ENCODE data around the gene TMEM53.

TMEM53 gene

GRCh38 chr1:44651069-44651468, 23.2 kb downstream of the TMEM53 start:
- Histone ChIP-seq H3K14ac (ENCODE audit: low read length) (no peak overlapping the region), H3K23ac (ENCODE audit: low read depth, low read length, poor library complexity) (no peak overlapping the region), H3K27ac (replicated peaks; ENCODE audit: low read length) (no peak overlapping the region), H4K8ac (ENCODE audit: low read depth, low read length) (no peak overlapping the region), H3K9ac (ENCODE audit: low read depth, low read length, poor library complexity) (no peak overlapping the region), H3K4ac (ENCODE audit: low read length) (no peak overlapping the region), H2AFZ (ENCODE audit: low read length) (no peak overlapping the region), H3K4me3 (ENCODE audit: low read length in 2 of 2) (no peak overlapping the region), H2BK15ac (ENCODE audit: low read length) (no peak overlapping the region), H4K91ac (ENCODE audit: low read depth, low read length, poor library complexity) (no peak overlapping the region), H3K4me1 (ENCODE audit: control insufficient read depth in 2 of 2, insufficient read depth in 1 of 2, low read depth in 1 of 2, low read length in 2 of 2) (peaks cover 0 to 14% of the 10 kb centered on the region in 2 donors), H3K79me1 (ENCODE audit: low read depth, low read length) (no peaks in the 10 kb centered on the region), H3K27me3 (ENCODE audit: control insufficient read depth in 3 of 3, insufficient read depth in 3 of 3, low read depth in 1 of 3, low read length in 3 of 3) (no peaks in the 10 kb centered on the region), H3K4me2 (ENCODE audit: insufficient read depth, low read length, poor library complexity, severe bottlenecking) (no peak overlapping the region), H3K36me3 (replicated peaks in 1 of 2; ENCODE audit: control insufficient read depth in 2 of 2, insufficient read depth in 2 of 2, low read length in 2 of 2) (peaks cover 34 to 88% of the 10 kb centered on the region in 2 donors), H3K18ac (ENCODE audit: low read length) (no peak overlapping the region), H2BK120ac (ENCODE audit: low read depth, low read length) (no peak overlapping the region), H3K9me3 (replicated peaks in 1 of 2; ENCODE audit: control insufficient read depth in 2 of 2, insufficient read depth in 1 of 2, low read depth in 1 of 2, low read length in 2 of 2) (no peaks in the 10 kb centered on the region), H2BK12ac (ENCODE audit: low read length) (no peak overlapping the region), H2BK5ac (ENCODE audit: low read length) (no peak overlapping the region), H2AK5ac (ENCODE audit: low read depth, low read length) (no peak overlapping the region)
- no peak for DNase-seq (ENCODE audit: low spot score)
- no CpG with 5 or more reads among the region's 8 CpGs for WGBS, 2 donors (ENCODE audit: extremely low coverage in 2 of 2, insufficient read length in 2 of 2, insufficient replicate concordance in 1 of 2)

GRCh38 chr1:44650159-44650831, 24.0 kb downstream of the TMEM53 start:
- no peak overlapping the region for H4K91ac ChIP-seq (ENCODE audit: low read depth, low read length, poor library complexity)
- H3K27ac ChIP-seq (replicated peaks; ENCODE audit: low read length) = peak overlapping the region; percentile 37
- H3K79me1 ChIP-seq (ENCODE audit: low read depth, low read length) = no peaks in the 10 kb centered on the region
- H3K27me3 ChIP-seq (ENCODE audit: control insufficient read depth in 3 of 3, insufficient read depth in 3 of 3, low read depth in 1 of 3, low read length in 3 of 3) = no peaks in the 10 kb centered on the region
- H3K14ac ChIP-seq (ENCODE audit: low read length) = peak overlapping the region; percentile 72
- H3K4me2 ChIP-seq (ENCODE audit: insufficient read depth, low read length, poor library complexity, severe bottlenecking) = no peak overlapping the region
- H3K9me3 ChIP-seq (replicated peaks in 1 of 2; ENCODE audit: control insufficient read depth in 2 of 2, insufficient read depth in 1 of 2, low read depth in 1 of 2, low read length in 2 of 2) = no peaks in the 10 kb centered on the region
- WGBS, 2 donors (ENCODE audit: extremely low coverage in 2 of 2, insufficient read length in 2 of 2, insufficient replicate concordance in 1 of 2) = no CpG with 5 or more reads among the region's 23 CpGs
- peak; percentile 42 for DNase-seq (ENCODE audit: low spot score)
- H3K36me3 ChIP-seq (replicated peaks in 1 of 2; ENCODE audit: control insufficient read depth in 2 of 2, insufficient read depth in 2 of 2, low read length in 2 of 2) = peaks cover 39 to 95% of the 10 kb centered on the region in 2 donors
- no peak overlapping the region for H2BK12ac ChIP-seq (ENCODE audit: low read length)
- no peak overlapping the region for H4K8ac ChIP-seq (ENCODE audit: low read depth, low read length)
- peaks cover 0 to 12% of the 10 kb centered on the region in 2 donors for H3K4me1 ChIP-seq (ENCODE audit: control insufficient read depth in 2 of 2, insufficient read depth in 1 of 2, low read depth in 1 of 2, low read length in 2 of 2)
- peak overlapping the region; percentile 85 for H3K9ac ChIP-seq (ENCODE audit: low read depth, low read length, poor library complexity)
- H2BK5ac ChIP-seq (ENCODE audit: low read length) = no peak overlapping the region
- H2AK5ac ChIP-seq (ENCODE audit: low read depth, low read length) = peak overlapping the region; percentile 17
- peak overlapping the region; percentile 85 for H3K18ac ChIP-seq (ENCODE audit: low read length)
- no peak overlapping the region for H2BK120ac ChIP-seq (ENCODE audit: low read depth, low read length)
- H2BK15ac ChIP-seq (ENCODE audit: low read length) = no peak overlapping the region
- H3K23ac ChIP-seq (ENCODE audit: low read depth, low read length, poor library complexity) = peak overlapping the region; percentile 52
- no peak overlapping the region for H3K4me3 ChIP-seq (ENCODE audit: low read length in 2 of 2)
- H3K4ac ChIP-seq (ENCODE audit: low read length) = no peak overlapping the region
- H2AFZ ChIP-seq (ENCODE audit: low read length) = no peak overlapping the region

GRCh38 chr1:44649788-44650158, 24.5 kb downstream of the TMEM53 start:
- Histone ChIP-seq H2BK120ac (ENCODE audit: low read depth, low read length) (no peak overlapping the region), H3K9me3 (replicated peaks in 1 of 2; ENCODE audit: control insufficient read depth in 2 of 2, insufficient read depth in 1 of 2, low read depth in 1 of 2, low read length in 2 of 2) (no peaks in the 10 kb centered on the region), H2AFZ (ENCODE audit: low read length) (no peak overlapping the region), H3K4me1 (ENCODE audit: control insufficient read depth in 2 of 2, insufficient read depth in 1 of 2, low read depth in 1 of 2, low read length in 2 of 2) (peaks cover 0 to 12% of the 10 kb centered on the region in 2 donors), H2BK15ac (ENCODE audit: low read length) (no peak overlapping the region), H3K4ac (ENCODE audit: low read length) (no peak overlapping the region), H3K79me1 (ENCODE audit: low read depth, low read length) (no peaks in the 10 kb centered on the region), H4K91ac (ENCODE audit: low read depth, low read length, poor library complexity) (no peak overlapping the region), H3K27me3 (ENCODE audit: control insufficient read depth in 3 of 3, insufficient read depth in 3 of 3, low read depth in 1 of 3, low read length in 3 of 3) (no peaks in the 10 kb centered on the region), H3K23ac (ENCODE audit: low read depth, low read length, poor library complexity) (peak overlapping the region; percentile 67), H2BK12ac (ENCODE audit: low read length) (no peak overlapping the region), H3K4me3 (ENCODE audit: low read length in 2 of 2) (no peak overlapping the region), H2AK5ac (ENCODE audit: low read depth, low read length) (no peak overlapping the region), H3K14ac (ENCODE audit: low read length) (no peak overlapping the region), H3K36me3 (replicated peaks in 1 of 2; ENCODE audit: control insufficient read depth in 2 of 2, insufficient read depth in 2 of 2, low read length in 2 of 2) (peaks cover 43 to 97% of the 10 kb centered on the region in 2 donors), H4K8ac (ENCODE audit: low read depth, low read length) (no peak overlapping the region), H3K4me2 (ENCODE audit: insufficient read depth, low read length, poor library complexity, severe bottlenecking) (no peak overlapping the region), H2BK5ac (ENCODE audit: low read length) (no peak overlapping the region), H3K27ac (replicated peaks; ENCODE audit: low read length) (peak overlapping the region; percentile 23), H3K18ac (ENCODE audit: low read length) (peak overlapping the region; percentile 85), H3K9ac (ENCODE audit: low read depth, low read length, poor library complexity) (peak overlapping the region; percentile 74)
- DNase-seq (ENCODE audit: low spot score) = no peak
- WGBS, 2 donors (ENCODE audit: extremely low coverage in 2 of 2, insufficient read length in 2 of 2, insufficient replicate concordance in 1 of 2) = no CpG with 5 or more reads among the region's 13 CpGs

GRCh38 chr1:44648529-44649250, 25.6 kb downstream of the TMEM53 start:
- Histone ChIP-seq H2AK5ac (ENCODE audit: low read depth, low read length) (no peak overlapping the region), H3K14ac (ENCODE audit: low read length) (no peak overlapping the region), H3K4me1 (ENCODE audit: control insufficient read depth in 2 of 2, insufficient read depth in 1 of 2, low read depth in 1 of 2, low read length in 2 of 2) (peaks cover 0 to 12% of the 10 kb centered on the region in 2 donors), H2BK5ac (ENCODE audit: low read length) (no peak overlapping the region), H2BK15ac (ENCODE audit: low read length) (no peak overlapping the region), H3K27me3 (ENCODE audit: control insufficient read depth in 3 of 3, insufficient read depth in 3 of 3, low read depth in 1 of 3, low read length in 3 of 3) (no peaks in the 10 kb centered on the region), H3K27ac (replicated peaks; ENCODE audit: low read length) (no peak overlapping the region), H2BK12ac (ENCODE audit: low read length) (no peak overlapping the region), H3K23ac (ENCODE audit: low read depth, low read length, poor library complexity) (no peak overlapping the region), H3K4me3 (ENCODE audit: low read length in 2 of 2) (no peak overlapping the region), H3K9ac (ENCODE audit: low read depth, low read length, poor library complexity) (no peak overlapping the region), H4K91ac (ENCODE audit: low read depth, low read length, poor library complexity) (no peak overlapping the region), H3K9me3 (replicated peaks in 1 of 2; ENCODE audit: control insufficient read depth in 2 of 2, insufficient read depth in 1 of 2, low read depth in 1 of 2, low read length in 2 of 2) (no peaks in the 10 kb centered on the region), H3K79me1 (ENCODE audit: low read depth, low read length) (no peaks in the 10 kb centered on the region), H3K36me3 (replicated peaks in 1 of 2; ENCODE audit: control insufficient read depth in 2 of 2, insufficient read depth in 2 of 2, low read length in 2 of 2) (peaks cover 48 to 98% of the 10 kb centered on the region in 2 donors), H3K4ac (ENCODE audit: low read length) (no peak overlapping the region), H2BK120ac (ENCODE audit: low read depth, low read length) (no peak overlapping the region), H3K4me2 (ENCODE audit: insufficient read depth, low read length, poor library complexity, severe bottlenecking) (no peak overlapping the region), H2AFZ (ENCODE audit: low read length) (no peak overlapping the region), H4K8ac (ENCODE audit: low read depth, low read length) (no peak overlapping the region), H3K18ac (ENCODE audit: low read length) (no peak overlapping the region)
- no peak for DNase-seq (ENCODE audit: low spot score)
- no CpG with 5 or more reads among the region's 13 CpGs for WGBS, 2 donors (ENCODE audit: extremely low coverage in 2 of 2, insufficient read length in 2 of 2, insufficient replicate concordance in 1 of 2)

All from neuronal stem cell (in vitro differentiated cells).